K562 (cell line): ENCODE results near the gene ADGRA3. TPM values are rescaled to one million over a fixed set of nuclear protein-coding genes. Genes with fewer than 3 reads are reported as not detected.

Source experiments
- ATAC-seq: fragments of 200-7000 bp; cut with Tn5 transposase; 3 replicates; pipeline ENCODE4 v1.9.1; 2020; ENCODE audit warnings: moderate library complexity
- BruUV-seq: library from RNA; stranded (reverse); fragments of 400-500 nt; replicated peaks from 2 replicates; lab custom pipeline; 2021; lab: Mats Ljungman, UMichigan
- CTCF ChIA-PET: fragments of 300-600 bp; formaldehyde crosslinking; extraction: SDS; loops from one replicate; lab custom pipeline; 2021; ENCODE audit warnings: low intra/inter-chr PET ratio; lab: Yijun Ruan, JAX
- POLR2A ChIA-PET: fragments of 300-600, 350-650 bp; sonication (Branson Sonifier 250); formaldehyde crosslinking; extraction: SDS; loops from one replicate; lab custom pipeline; 2021; ENCODE audit warnings: antibody characterized with exemption, inconsistent platforms; lab: Yijun Ruan, JAX
- DNase-seq, 4 experiments: peaks; one replicate each; pipeline versions ENCODE4 v3.0.0 to v3.0.0-alpha.2; 2011 to 2018; ENCODE audit warnings: low spot score in 3 of 4, mixed read lengths in 3 of 4; ENCODE audit errors: extremely low read depth in 1 of 4
- FAIRE-seq: peaks from 2 replicates; lab custom pipeline; 2011; peaks lifted over from hg19 to GRCh38; lab: Jason Lieb, UNC
- H2AFZ ChIP-seq: 2 replicates; pipeline ENCODE4 v1.6.0; 2011; ENCODE audit warnings: low read depth, low read length, control low read depth, inconsistent platforms
- H3K27ac ChIP-seq: fragments of 200-600 bp; 3 replicates; pipeline ENCODE4 v1.8.0; 2011; ENCODE audit warnings: low read depth, mild to moderate bottlenecking, control low read depth, inconsistent platforms, low read length, moderate library complexity, mixed read lengths; ENCODE audit errors: extremely low read depth
- H3K27me3 ChIP-seq, 2 experiments: fragments of 300-600 bp in 1 of 2; 2 replicates in 1 of 2; 3 replicates in 1 of 2; pipeline versions ENCODE4 v1.6.0 to v1.8.0; 2011; ENCODE audit warnings: inconsistent platforms in 2 of 2, low read length in 2 of 2, mild to moderate bottlenecking in 1 of 2, mixed read lengths in 1 of 2, moderate library complexity in 1 of 2; ENCODE audit not compliant: control insufficient read depth in 2 of 2, insufficient read depth in 2 of 2
- H3K36me3 ChIP-seq: fragments of 300-600 bp; 3 replicates; pipeline ENCODE4 v1.8.0; 2011; ENCODE audit warnings: mild to moderate bottlenecking, low read length, inconsistent platforms; ENCODE audit not compliant: control insufficient read depth, insufficient read depth
- H3K4me1 ChIP-seq, 2 experiments: fragments of 200-600 bp in 1 of 2; replicated peaks in 1 of 2; 2 replicates in 1 of 2; 3 replicates in 1 of 2; pipeline versions ENCODE4 v1.5.1 to v1.8.0; 2011; ENCODE audit warnings: inconsistent platforms in 2 of 2, low read length in 2 of 2, mild to moderate bottlenecking in 1 of 2, mixed read lengths in 1 of 2, moderate library complexity in 1 of 2; ENCODE audit not compliant: control insufficient read depth in 2 of 2, insufficient read depth in 2 of 2
- H3K4me2 ChIP-seq: 2 replicates; pipeline ENCODE4 v1.6.1; 2011; ENCODE audit warnings: low read length, control low read depth, inconsistent platforms, mixed read lengths; ENCODE audit not compliant: insufficient read depth
- H3K4me3 ChIP-seq: fragments of 200-600 bp; sonication (generic), shearing (Covaris generic); 2 replicates; pipeline ENCODE4 v1.5.1; 2016; ENCODE audit warnings: control low read depth, inconsistent platforms
- H3K79me2 ChIP-seq: fragments of 200-600 bp; 3 replicates; pipeline ENCODE4 v1.8.0; 2011; ENCODE audit warnings: low read length, inconsistent platforms; ENCODE audit not compliant: control insufficient read depth, insufficient read depth
- H3K9ac ChIP-seq, 2 experiments: 2 replicates each; pipeline versions ENCODE4 v1.6.0 to v1.6.1; 2011; ENCODE audit warnings: low read depth in 2 of 2, low read length in 2 of 2, control low read depth in 1 of 2, inconsistent platforms in 1 of 2, mild to moderate bottlenecking in 1 of 2, mixed read lengths in 1 of 2; ENCODE audit not compliant: insufficient read depth in 1 of 2
- H3K9me1 ChIP-seq: one replicate; pipeline ENCODE4 v1.6.0; 2011; ENCODE audit warnings: inconsistent platforms, mild to moderate bottlenecking, low read length, moderate library complexity; ENCODE audit not compliant: control insufficient read depth, insufficient read depth
- H3K9me3 ChIP-seq: replicated peaks from 2 replicates; pipeline ENCODE4 v1.5.1; 2011; ENCODE audit warnings: low read depth, low read length, inconsistent platforms; ENCODE audit not compliant: control insufficient read depth, insufficient read depth
- H4K20me1 ChIP-seq: replicated peaks from 2 replicates; pipeline ENCODE4 v1.6.1; 2011; ENCODE audit warnings: low read length, inconsistent platforms, mixed read lengths; ENCODE audit not compliant: control insufficient read depth, insufficient read depth
- ATF7 ChIP-seq: fragments of 450-650 bp; IDR thresholded peaks from 2 replicates; pipeline ENCODE4 v1.7.1; 2014; ENCODE audit warnings: mild to moderate bottlenecking, moderate library complexity
- STAG1 ChIP-seq: sonication (generic); formaldehyde crosslinking; IDR thresholded peaks from 2 replicates; pipeline ENCODE4 v1.5.0; 2020; ENCODE audit warnings: missing genetic modification reagents, borderline replicate concordance
- TFAM ChIP-seq: fragments of 250-450 bp; sonication (Bioruptor Pico); conservative IDR thresholded peaks from 2 replicates; pipeline ENCODE4 v1.5.0; 2021; ENCODE audit warnings: mild to moderate bottlenecking, moderate library complexity
- ZNF57 ChIP-seq: fragments of 450-650 bp; formaldehyde crosslinking; IDR thresholded peaks from 2 replicates; pipeline ENCODE4 v1.4.0; 2020; ENCODE audit warnings: mild to moderate bottlenecking, moderate library complexity
- WGBS: fragments of 100-300 bp; shearing (Covaris generic); methylation state at CpG from one replicate; pipeline ENCODE4 v1.1.6; 2016; ENCODE audit warnings: low coverage, mixed read lengths; ENCODE audit not compliant: insufficient coverage; ENCODE audit errors: missing lambda C conversion rate; 5-methylcytosine and 5-hydroxymethylcytosine counted together
- in situ Hi-C: fragments of 300-500 bp; cut with MboI; formaldehyde crosslinking; loops from 4 replicates; pipeline ENCODE4 v1.15.0; 2018; ENCODE audit warnings: inconsistent platforms, mixed read lengths
- intact Hi-C: fragments of 100-400 bp; cut with micrococcal nuclease; formaldehyde crosslinking; loops from 2 replicates; pipeline ENCODE4 v1.14.2; 2022
- polyA plus RNA-seq, 8 experiments: library from polyadenylated mRNA; depleted of rRNA in 4 of 8; stranded (reverse) in 5 of 8; unstranded in 3 of 8; fragments of >200 nt; fragmentation: Nextera tagmentation in 2 of 8; fragmentation: Illumina TruSeq in 1 of 8; extraction: Ambion mirVana in 2 of 8; extraction: Trizol in 1 of 8; gene quantifications; 2 replicates each; pipeline versions ENCODE4 v1.2.1 to v1.2.3, GENCODE V29; 2011 to 2014; ENCODE audit warnings: inconsistent platforms in 1 of 8, missing spikeins in 1 of 8
- total RNA-seq, 7 experiments: library from RNA; depleted of rRNA in 6 of 7; stranded (reverse); fragments of >200 nt in 6 of 7; fragmentation: Illumina TruSeq in 2 of 7; extraction: Trizol in 2 of 7; gene quantifications; 2 replicates each; pipeline versions ENCODE4 v1.2.1 to v1.2.3, GENCODE V29; 2011 to 2021; ENCODE audit warnings: low replicate concordance in 1 of 7
- TF ChIP-seq, protein P1 (sequence below): sonication (generic); formaldehyde crosslinking; IDR thresholded peaks from 2 replicates; pipeline ENCODE4 v1.8.0; 2022; ENCODE audit warnings: mild to moderate bottlenecking, missing genetic modification reagents

The ADGRA3 gene
- total and polyA plus RNA-seq, 9 of the 15 experiments (the other 6 are each of a cell fraction or from before 2014, with no cell fraction given) = 0.06 to 2.3 (median 0.27) TPM; not detected in 3

DNA sequence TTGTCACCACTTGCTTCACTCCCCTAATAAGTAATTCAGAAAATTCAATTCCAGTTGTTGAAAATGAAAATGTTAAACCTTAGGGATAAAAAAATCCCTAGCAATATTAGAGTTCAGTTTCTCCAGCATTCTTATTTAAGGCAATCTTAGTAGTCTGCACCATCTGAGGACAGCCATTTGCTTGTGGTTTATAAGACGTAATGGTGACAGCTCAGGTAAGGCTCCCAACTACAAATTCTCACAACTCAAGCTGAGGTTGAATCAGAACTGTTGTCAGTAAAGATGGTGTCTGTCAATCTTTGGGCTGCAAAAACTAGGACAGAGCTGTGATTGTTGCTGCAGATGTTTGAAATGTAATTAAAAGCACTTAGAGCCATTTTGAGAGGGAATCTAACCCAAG is 16.3 kb upstream of the ADGRA3 start:
- no peak for DNase-seq
- CTCF ChIA-PET = no interaction called here
- Histone ChIP-seq H3K27ac (no peak overlapping the region), H3K9me1 (no peaks in the 10 kb centered on the region), H3K4me1 (no peaks in the 10 kb centered on the region), H3K79me2 (no peaks in the 10 kb centered on the region), H3K9ac (no peak overlapping the region), H3K9me3 (no peaks in the 10 kb centered on the region), H3K4me2 (no peak overlapping the region), H3K36me3 (no peaks in the 10 kb centered on the region), H3K4me3 (no peak overlapping the region), H2AFZ (no peak overlapping the region), H3K27me3 (no peaks in the 10 kb centered on the region), H4K20me1 (no peaks in the 10 kb centered on the region)
- POLR2A ChIA-PET = no interaction called here
- ATAC-seq = no peak
- no TSS peak for BruUV-seq
- no peak for FAIRE-seq
- 0% methylated on average over 1 of the region's 1 CpG for WGBS
- intact Hi-C loops (no loop called here), in situ Hi-C loops (no loop called here)
- no peak for TF ChIP-seq STAG1 (CRISPR knock-in tag)
- TF ChIP-seq ATF7 = no peak
- TF ChIP-seq, protein P1, sequence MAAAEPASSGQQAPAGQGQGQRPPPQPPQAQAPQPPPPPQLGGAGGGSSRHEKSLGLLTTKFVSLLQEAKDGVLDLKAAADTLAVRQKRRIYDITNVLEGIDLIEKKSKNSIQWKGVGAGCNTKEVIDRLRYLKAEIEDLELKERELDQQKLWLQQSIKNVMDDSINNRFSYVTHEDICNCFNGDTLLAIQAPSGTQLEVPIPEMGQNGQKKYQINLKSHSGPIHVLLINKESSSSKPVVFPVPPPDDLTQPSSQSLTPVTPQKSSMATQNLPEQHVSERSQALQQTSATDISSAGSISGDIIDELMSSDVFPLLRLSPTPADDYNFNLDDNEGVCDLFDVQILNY (CRISPR knock-in tag) = no peak
- no peak for TF ChIP-seq ZNF57 (CRISPR knock-in tag)
- TF ChIP-seq TFAM (CRISPR knock-in tag) = no peak
